ENCODE results near the gene PIAS1.
"Not testable (repeated sequence)": the region's sequence is repeated elsewhere in the genome, so short reads cannot be mapped to it uniquely, and the experiment has no call there.

- not testable (repeated sequence) for TF ChIP-seq CTCF (IDR thresholded peaks at IDR 0.05); FOXK1 (CRISPR knock-in tag; IDR thresholded peaks at IDR 0.05); ATF1 (CRISPR knock-in tag; IDR thresholded peaks at IDR 0.05); ELF4 (CRISPR knock-in tag; IDR thresholded peaks at IDR 0.05; ENCODE audit: low read depth); GTF2I (CRISPR knock-in tag; conservative IDR thresholded peaks at IDR 0.05); SMAD3 (CRISPR knock-in tag; IDR thresholded peaks at IDR 0.05; ENCODE audit: borderline replicate concordance); MAX (CRISPR knock-in tag; IDR thresholded peaks at IDR 0.05); NR3C1 (CRISPR knock-in tag; conservative IDR thresholded peaks at IDR 0.05; ENCODE audit: low read depth); ZNF121 (CRISPR knock-in tag; IDR thresholded peaks at IDR 0.05); MXD4 (CRISPR knock-in tag; IDR thresholded peaks at IDR 0.05; ENCODE audit: borderline replicate concordance); HMGXB4 (CRISPR knock-in tag; IDR thresholded peaks at IDR 0.05); PRDM15 (CRISPR knock-in tag; IDR thresholded peaks at IDR 0.05); MLX (CRISPR knock-in tag; IDR thresholded peaks at IDR 0.05); ESRRA (CRISPR knock-in tag; IDR thresholded peaks at IDR 0.05; ENCODE audit: borderline replicate concordance)
These were observed 46.5 kb upstream of the PIAS1 start for GRCh38 chr15:68007642-68008041.

All from WTC11 (cell line).